Bronchial epithelial cell (primary cell): ENCODE data around the gene LHPP. TPM values are rescaled to one million over a fixed set of nuclear protein-coding genes. Genes with fewer than 3 reads are reported as not detected.

ENCODE experiments used
- DNase-seq: peaks from one replicate; pipeline ENCODE4 v3.0.0-alpha.2; 2010; ENCODE audit warnings: low read depth
- FAIRE-seq: peaks from 2 replicates; lab custom pipeline; 2011; peaks lifted over from hg19 to GRCh38; lab: Jason Lieb, UNC
- H3K27me3 ChIP-seq: 2 replicates; pipeline ENCODE4 v1.5.1; 2011; ENCODE audit warnings: low read length; ENCODE audit not compliant: control insufficient read depth, insufficient read depth
- H3K36me3 ChIP-seq: 2 replicates; pipeline ENCODE4 v1.5.1; 2011; ENCODE audit warnings: low read length; ENCODE audit not compliant: control insufficient read depth, insufficient read depth
- H3K4me3 ChIP-seq: 2 replicates; pipeline ENCODE4 v1.5.1; 2011; ENCODE audit warnings: mild to moderate bottlenecking, low read depth, low read length, control low read depth
- CTCF ChIP-seq: IDR thresholded peaks from 2 replicates; pipeline ENCODE4 v1.5.1; 2011; ENCODE audit warnings: mild to moderate bottlenecking, moderate library complexity, low read length, control low read depth, inconsistent platforms; ENCODE audit not compliant: insufficient read depth, severe bottlenecking
- total RNA-seq: library from RNA; depleted of rRNA; stranded (reverse); fragments of >200 nt; gene quantifications from 2 replicates; pipeline ENCODE4 v1.2.1, GENCODE V29; 2014

LHPP gene
- total RNA-seq, 1 donor from 2014 or later: 14.0 TPM

GRCh38 chr10:124522131-124522932, 60.7 kb downstream of the LHPP start:
- Histone ChIP-seq H3K27me3 (no peaks in the 10 kb centered on the region), H3K36me3 (peaks cover 1% of the 10 kb centered on the region), H3K4me3 (no peak overlapping the region)
- TF ChIP-seq CTCF: no peak
- no peak for DNase-seq
- FAIRE-seq: no peak

- peaks cover 1% of the 10 kb centered on the region for H3K36me3 ChIP-seq
- FAIRE-seq (peak; percentile 92), DNase-seq (no peak)
- no peak overlapping the region for H3K4me3 ChIP-seq
- no peaks in the 10 kb centered on the region for H3K27me3 ChIP-seq
- TF ChIP-seq CTCF: no peak
Observed at GRCh38 chr10:124522933-124523871, 61.6 kb downstream of the LHPP start.

- DNase-seq: no peak
- no peaks in the 10 kb centered on the region for H3K27me3 ChIP-seq
- H3K4me3 ChIP-seq: no peak overlapping the region
- no peaks in the 10 kb centered on the region for H3K36me3 ChIP-seq
- no peak for FAIRE-seq
- no peak for TF ChIP-seq CTCF
Observed at GRCh38 chr10:124523901-124524300, 62.3 kb downstream of the LHPP start.

- TF ChIP-seq CTCF: no peak
- no peak overlapping the region for H3K4me3 ChIP-seq
- H3K36me3 ChIP-seq: no peaks in the 10 kb centered on the region
- H3K27me3 ChIP-seq: no peaks in the 10 kb centered on the region
- peak; percentile 18 for FAIRE-seq
- peak; percentile 76 for DNase-seq
Observed at GRCh38 chr10:124524991-124525653, 63.5 kb downstream of the LHPP start.

GRCh38 chr10:124525751-124526600, 64.4 kb downstream of the LHPP start:
- TF ChIP-seq CTCF: no peak
- Histone ChIP-seq H3K36me3 (no peaks in the 10 kb centered on the region), H3K27me3 (no peaks in the 10 kb centered on the region), H3K4me3 (no peak overlapping the region)
- no peak for DNase-seq
- FAIRE-seq: no peak
